Fibroblast of upper back skin (primary cell): ENCODE measurements around the gene SLIT3.

Source experiments
- DNase-seq: peaks from one replicate; pipeline ENCODE4 v3.0.0-alpha.2; 2013

Gene SLIT3

GRCh38 chr5:168878135-168878745 is 422.7 kb downstream of the SLIT3 start:
- no peak for DNase-seq

- no peak for DNase-seq
Measured at GRCh38 chr5:168877132-168877892, 423.6 kb downstream of the SLIT3 start.

- DNase-seq, result no peak
Measured at GRCh38 chr5:168876419-168876818, 424.5 kb downstream of the SLIT3 start.

GRCh38 chr5:168875832-168876231 is 425.1 kb downstream of the SLIT3 start:
- DNase-seq, result peak; percentile 42

- peak; percentile 39 for DNase-seq
Measured at GRCh38 chr5:168874713-168875380, 426.1 kb downstream of the SLIT3 start.

- DNase-seq, result no peak
Measured at GRCh38 chr5:168872246-168872645, 428.7 kb downstream of the SLIT3 start.

- DNase-seq, result no peak
Measured at GRCh38 chr5:168870910-168871309, 430.0 kb downstream of the SLIT3 start.

- peak; percentile 63 for DNase-seq
Measured at GRCh38 chr5:168869615-168870227, 431.2 kb downstream of the SLIT3 start.

- no peak for DNase-seq
Measured at GRCh38 chr5:168867241-168867640, 433.7 kb downstream of the SLIT3 start.

- no peak for DNase-seq
Measured at GRCh38 chr5:168865968-168866367, 435.0 kb downstream of the SLIT3 start.

GRCh38 chr5:168863021-168863420 is 437.9 kb downstream of the SLIT3 start:
- no peak for DNase-seq

- DNase-seq, result no peak
Measured at GRCh38 chr5:168860503-168860902, 440.4 kb downstream of the SLIT3 start.

- no peak for DNase-seq
Measured at GRCh38 chr5:168860081-168860480, 440.9 kb downstream of the SLIT3 start.

GRCh38 chr5:168859471-168859870 is 441.5 kb downstream of the SLIT3 start:
- DNase-seq, result no peak

GRCh38 chr5:168858994-168859393 is 441.9 kb downstream of the SLIT3 start:
- DNase-seq, result no peak

GRCh38 chr5:168858371-168858770 is 442.6 kb downstream of the SLIT3 start:
- DNase-seq, result no peak

- DNase-seq, result no peak
Measured at GRCh38 chr5:168853972-168854371, 447.0 kb downstream of the SLIT3 start.

GRCh38 chr5:168852329-168852728 is 448.6 kb downstream of the SLIT3 start:
- DNase-seq, result no peak

GRCh38 chr5:168851902-168852321 is 449.0 kb downstream of the SLIT3 start:
- DNase-seq, result peak; percentile 84

- DNase-seq, result no peak
Measured at GRCh38 chr5:168850683-168851082, 450.3 kb downstream of the SLIT3 start.

GRCh38 chr5:168848569-168848968 is 452.4 kb downstream of the SLIT3 start:
- no peak for DNase-seq

- no peak for DNase-seq
Measured at GRCh38 chr5:168847511-168848073, 453.3 kb downstream of the SLIT3 start.

GRCh38 chr5:168844922-168845296 is 456.0 kb downstream of the SLIT3 start:
- DNase-seq, result no peak
